Activated CD4-positive, alpha-beta memory T cell treated with anti-CD3 and anti-CD28 coated beads for 36 hours (primary cell): ENCODE data around the gene IPO7. TPM values are rescaled to one million over a fixed set of nuclear protein-coding genes. Genes with fewer than 3 reads are reported as not detected.
"Not testable (repeated sequence)": the region's sequence is repeated elsewhere in the genome, so short reads cannot be mapped to it uniquely, and the experiment has no call there.

ENCODE experiments used
- CTCF ChIA-PET: fragments of 350-600 bp; sonication (Branson Sonifier 250); formaldehyde crosslinking; loops from one replicate; lab custom pipeline; 2021; ENCODE audit warnings: antibody characterized with exemption, inconsistent platforms; lab: Charles Lee
- POLR2A ChIA-PET: fragments of 350-600 bp; sonication (Branson Sonifier 250); formaldehyde crosslinking; loops from one replicate; lab custom pipeline; 2021; ENCODE audit warnings: antibody characterized with exemption; lab: Charles Lee
- DNase-seq: peaks from one replicate; pipeline ENCODE4 v3.0.0-alpha.2; 2020
- H3K27ac Mint-ChIP-seq: one replicate; pipeline ENCODE4 v1.8.0; 2021; ENCODE audit warnings: mixed read lengths
- H3K27me3 Mint-ChIP-seq: one replicate; pipeline ENCODE4 v1.8.0; 2021; ENCODE audit warnings: mixed read lengths
- H3K36me3 Mint-ChIP-seq: one replicate; pipeline ENCODE4 v1.8.0; 2021; ENCODE audit warnings: mixed read lengths
- H3K4me1 Mint-ChIP-seq: one replicate; pipeline ENCODE4 v1.8.0; 2021; ENCODE audit warnings: low read depth, mixed read lengths
- H3K4me3 Mint-ChIP-seq: one replicate; pipeline ENCODE4 v1.8.0; 2021; ENCODE audit warnings: mild to moderate bottlenecking, mixed read lengths
- H3K9me3 Mint-ChIP-seq: one replicate; pipeline ENCODE4 v1.8.0; 2021; ENCODE audit warnings: mixed read lengths
- intact Hi-C: fragments of 100-400 bp; cut with micrococcal nuclease; formaldehyde crosslinking; loops from one replicate; pipeline ENCODE4 v1.15.1; 2023
- total RNA-seq, 2 experiments: library from RNA; stranded (reverse); gene quantifications; one replicate each; pipeline ENCODE4 v1.2.3, GENCODE V29; 2021

IPO7 gene
- total RNA-seq, 2 experiments from 2014 or later: 161 to 172 TPM

DNA sequence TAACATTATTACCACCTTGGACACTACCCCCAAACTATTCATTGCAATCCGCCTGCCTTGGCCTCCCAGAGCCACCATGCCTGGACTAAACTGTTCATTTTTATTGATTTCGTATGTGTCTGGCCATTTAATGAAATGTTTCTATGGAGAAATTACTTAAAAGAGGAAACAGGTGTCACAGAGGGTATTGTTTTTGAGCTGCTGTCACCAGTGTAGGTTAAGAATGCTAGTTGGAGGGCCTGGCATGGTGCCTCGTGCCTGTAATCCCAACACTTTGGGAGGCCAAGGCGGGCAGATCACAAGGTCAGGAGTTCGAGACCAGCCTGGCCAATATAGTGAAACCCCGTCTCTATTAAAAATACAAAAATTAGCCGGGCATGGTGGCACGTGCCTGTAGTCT is 17.4 kb downstream of the IPO7 start:
- CTCF ChIA-PET: interaction anchor here (0.6 kb wide), 1 partner anchor 127 kb away, joined by 4 read pairs; no protein-coding TSS in a partner anchor
- H3K9me3 Mint-ChIP-seq: not testable (repeated sequence)
- peaks cover 27% of the 10 kb centered on the region for H3K4me1 Mint-ChIP-seq

DNA sequence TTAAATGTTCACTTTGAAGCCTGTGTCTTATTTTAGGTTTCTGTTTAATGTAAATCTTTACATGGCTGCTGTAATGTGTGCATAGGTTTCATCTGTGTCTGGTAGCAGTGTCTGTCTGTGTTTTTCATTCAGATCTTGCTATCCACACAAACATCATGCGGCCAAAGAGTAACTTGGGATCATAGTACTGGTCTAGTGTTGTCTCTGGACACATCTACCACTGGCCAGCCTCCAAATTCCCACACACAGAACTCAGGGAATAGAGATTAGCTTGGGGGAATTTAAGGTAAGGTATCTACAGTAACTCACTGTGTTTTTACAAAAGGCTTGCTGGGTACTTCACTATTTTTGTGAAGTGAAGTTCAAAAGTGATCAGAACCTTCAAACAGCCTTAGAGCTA is 44.3 kb downstream of the IPO7 start:
- intact Hi-C loops: no loop called here
- ChIA-PET POLR2A (no interaction called here), CTCF (interaction anchor here (0.6 kb wide), 1 partner anchor 68 kb away, joined by 3 read pairs; no protein-coding TSS in a partner anchor)
- H3K27ac Mint-ChIP-seq: no peak overlapping the region
- no peaks in the 10 kb centered on the region for H3K4me1 Mint-ChIP-seq
- no peaks in the 10 kb centered on the region for H3K27me3 Mint-ChIP-seq
- DNase-seq: no peak
- no peaks in the 10 kb centered on the region for H3K9me3 Mint-ChIP-seq
- H3K36me3 Mint-ChIP-seq: peaks cover 50% of the 10 kb centered on the region
- no peak overlapping the region for H3K4me3 Mint-ChIP-seq

More for the DNA sequence above, 17.4 kb downstream of the IPO7 start:
- H3K36me3 Mint-ChIP-seq: peaks cover 22% of the 10 kb centered on the region
- H3K4me3 Mint-ChIP-seq, POLR2A ChIA-PET, intact Hi-C loops, H3K27ac Mint-ChIP-seq, DNase-seq, H3K27me3 Mint-ChIP-seq: not testable (repeated sequence)

DNA sequence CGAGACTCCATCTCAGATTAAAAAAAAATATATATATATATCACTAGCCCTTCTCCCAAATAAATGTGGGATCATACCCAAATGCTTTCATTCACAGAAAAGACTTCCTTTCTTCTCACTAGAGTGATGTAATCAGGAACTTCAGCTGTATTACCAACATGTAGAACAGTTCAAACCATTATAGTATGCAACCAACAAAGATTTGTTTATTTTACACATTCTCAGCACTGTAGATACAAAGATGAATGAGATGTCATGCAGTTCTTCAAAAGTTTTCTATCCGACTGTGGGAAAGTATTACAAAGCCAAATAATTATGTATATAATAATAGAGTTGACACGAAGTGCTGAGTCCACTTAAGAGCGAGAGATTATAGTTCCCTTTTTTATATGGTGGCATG is 54.2 kb downstream of the IPO7 start:
- intact Hi-C loops: no loop called here

DNA sequence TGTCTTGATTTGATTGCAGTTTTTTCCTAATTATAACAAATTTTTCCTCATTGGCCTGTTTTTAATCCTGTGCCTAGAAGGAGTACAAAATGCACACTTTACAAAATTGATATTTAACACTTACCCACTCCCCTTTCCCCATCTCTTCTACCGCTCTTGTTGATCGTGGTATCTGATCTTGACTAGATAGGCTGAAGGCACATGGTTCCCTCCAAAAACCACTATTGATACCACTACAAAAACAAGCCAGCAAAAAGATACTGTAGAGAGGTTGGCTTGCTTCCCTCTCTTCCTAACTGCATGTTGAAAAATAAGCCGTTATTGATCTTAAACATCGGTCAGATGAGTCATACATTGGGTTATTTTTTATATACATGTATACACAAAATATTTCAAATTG is 61.8 kb downstream of the IPO7 start:
- ChIA-PET CTCF (no interaction called here), POLR2A (no interaction called here)
- Mint-ChIP-seq H3K27ac (no peak overlapping the region), H3K9me3 (peaks cover 5% of the 10 kb centered on the region), H3K27me3 (no peaks in the 10 kb centered on the region), H3K4me3 (no peak overlapping the region), H3K4me1 (peaks cover 3% of the 10 kb centered on the region), H3K36me3 (peaks cover 36% of the 10 kb centered on the region)
- intact Hi-C loops: no loop called here
- no peak for DNase-seq

More for the DNA sequence above, 54.2 kb downstream of the IPO7 start:
- Mint-ChIP-seq H3K27me3 (no peaks in the 10 kb centered on the region), H3K4me1 (no peaks in the 10 kb centered on the region), H3K9me3 (no peaks in the 10 kb centered on the region), H3K36me3 (peaks cover 53% of the 10 kb centered on the region), H3K4me3 (no peak overlapping the region), H3K27ac (no peak overlapping the region)
- CTCF ChIA-PET: interaction anchor here (2.8 kb wide), 1 partner anchor 68 kb away, joined by 12 read pairs; no protein-coding TSS in a partner anchor
- POLR2A ChIA-PET: interaction anchor here (0.6 kb wide), 1 partner anchor 44 kb away, joined by 3 read pairs; no protein-coding TSS in a partner anchor
- no peak for DNase-seq

DNA sequence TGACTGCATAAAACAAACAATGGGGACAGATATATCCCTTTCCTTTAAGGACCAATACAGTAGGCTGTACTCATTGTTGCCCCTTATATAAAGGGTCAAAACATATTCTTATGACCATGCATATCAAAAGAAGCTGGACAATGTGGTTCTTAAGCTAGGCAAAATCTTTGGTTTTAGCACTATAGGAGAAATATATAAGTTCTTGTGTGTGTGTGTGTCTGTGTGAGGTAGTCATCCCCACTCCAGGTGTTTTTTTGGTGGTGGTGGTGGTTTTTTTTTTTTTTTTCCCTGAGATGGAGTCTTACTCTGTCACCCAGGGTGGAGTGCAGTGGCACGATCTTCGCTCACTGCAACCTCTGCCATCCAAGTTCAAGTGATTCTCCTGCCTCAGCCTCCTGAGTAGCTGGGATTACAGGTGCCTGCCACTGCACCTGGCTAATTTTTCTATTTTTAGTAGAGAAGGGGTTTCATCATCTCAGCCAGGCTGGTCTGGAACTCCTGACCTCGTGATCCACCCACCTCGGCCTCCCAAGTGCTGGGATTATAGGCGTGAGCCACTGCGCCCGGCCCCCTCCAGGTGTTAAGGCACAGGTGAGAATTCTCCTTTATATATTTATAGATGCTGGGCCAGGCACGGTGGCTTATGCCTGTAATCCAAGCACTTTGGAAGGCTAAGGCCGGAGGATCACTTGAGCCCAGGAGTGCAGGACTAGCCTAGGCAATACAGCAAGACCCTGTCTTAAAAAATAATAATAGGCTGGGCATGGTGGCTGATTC is 64.3 kb downstream of the IPO7 start:
- no peak overlapping the region for H3K4me3 Mint-ChIP-seq
- CTCF ChIA-PET: interaction anchor here (0.7 to 2.0 kb wide), 2 partner anchors 41 to 58 kb away, joined by 3 to 6 read pairs; no protein-coding TSS in a partner anchor
- intact Hi-C loops: no loop called here
- peaks cover 17% of the 10 kb centered on the region for H3K9me3 Mint-ChIP-seq
- DNase-seq: no peak
- H3K36me3 Mint-ChIP-seq: peaks cover 22% of the 10 kb centered on the region
- peaks cover 3% of the 10 kb centered on the region for H3K4me1 Mint-ChIP-seq
- H3K27ac Mint-ChIP-seq: no peak overlapping the region
- POLR2A ChIA-PET: no interaction called here
- H3K27me3 Mint-ChIP-seq: no peaks in the 10 kb centered on the region

DNA sequence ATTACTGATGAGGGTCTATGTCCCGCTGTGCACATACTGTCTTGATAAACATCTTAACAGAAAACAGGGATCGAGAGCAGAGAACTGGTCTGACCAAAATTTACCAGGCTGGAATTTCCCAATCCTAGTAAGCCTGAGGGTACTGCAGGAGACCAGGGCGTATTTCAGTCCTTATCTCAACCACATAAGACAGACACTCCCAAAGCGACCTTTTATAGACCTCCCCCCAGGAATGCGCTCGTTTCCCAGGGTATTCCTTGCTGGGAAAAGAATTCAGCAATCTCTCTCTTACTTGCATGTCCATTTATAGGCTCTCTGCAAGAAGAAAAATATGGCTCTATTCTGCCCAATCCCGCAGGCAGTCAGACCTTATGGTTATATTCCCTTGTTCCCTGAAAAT is 67.6 kb downstream of the IPO7 start:
- H3K4me1 Mint-ChIP-seq, H3K27ac Mint-ChIP-seq, H3K36me3 Mint-ChIP-seq, CTCF ChIA-PET, intact Hi-C loops, H3K4me3 Mint-ChIP-seq, POLR2A ChIA-PET, H3K27me3 Mint-ChIP-seq, DNase-seq: not testable (repeated sequence)
- H3K9me3 Mint-ChIP-seq: peaks cover 17% of the 10 kb centered on the region

DNA sequence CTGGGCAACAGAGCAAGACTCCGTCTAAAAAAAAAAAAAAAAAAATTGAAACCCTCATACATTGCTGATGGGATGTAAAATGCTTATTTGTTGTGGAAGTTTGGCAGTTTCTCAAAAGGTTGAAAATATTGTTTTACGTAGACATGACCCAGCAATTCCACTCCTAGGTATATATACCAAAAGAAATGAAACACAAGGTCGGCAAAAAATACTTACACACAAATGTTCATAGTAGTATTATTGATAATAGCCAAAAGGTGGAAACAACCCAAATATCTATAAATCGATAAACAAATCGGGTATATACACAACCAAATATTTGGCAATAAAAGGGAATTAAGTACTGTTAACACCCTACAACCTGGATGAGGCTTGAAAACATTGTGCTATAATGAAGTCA is 71.3 kb downstream of the IPO7 start:
- intact Hi-C loops: no loop called here
- Mint-ChIP-seq H3K4me1 (peaks cover 5% of the 10 kb centered on the region), H3K9me3 (peaks cover 15% of the 10 kb centered on the region), H3K27ac (no peak overlapping the region), H3K36me3 (peaks cover 6% of the 10 kb centered on the region), H3K27me3 (no peaks in the 10 kb centered on the region), H3K4me3 (no peak overlapping the region)
- ChIA-PET POLR2A (no interaction called here), CTCF (no interaction called here)
- no peak for DNase-seq

DNA sequence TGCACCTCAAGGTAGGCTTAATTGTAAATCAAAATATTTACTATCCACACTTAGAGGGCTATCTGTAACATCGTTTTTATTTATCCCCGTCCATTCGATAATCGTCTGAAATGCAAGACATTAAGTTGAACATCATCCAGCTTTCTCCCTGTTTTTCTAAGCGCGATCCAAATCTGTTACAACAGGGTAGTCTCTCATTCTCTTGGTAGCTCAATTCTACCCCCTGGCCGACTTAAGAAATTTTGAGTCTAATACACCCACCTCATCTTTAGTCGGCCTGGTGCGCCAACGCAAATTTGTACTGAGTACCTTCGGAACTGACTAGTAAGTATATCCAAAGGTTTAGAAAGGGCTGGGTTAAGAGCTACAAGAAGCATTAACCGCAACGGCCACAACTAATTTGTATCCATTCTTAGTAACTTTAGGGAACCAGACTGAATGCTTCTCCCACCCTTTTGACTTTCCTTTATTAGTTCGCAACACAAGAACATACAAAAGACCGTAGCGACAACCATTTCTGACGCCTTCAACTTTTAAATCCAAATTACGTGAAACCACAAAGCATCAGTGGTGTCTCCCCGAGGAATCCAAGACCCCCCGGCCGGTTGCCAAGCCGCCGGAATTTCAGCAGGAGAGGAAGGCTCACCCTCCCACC is 75.3 kb downstream of the IPO7 start:
- Mint-ChIP-seq H3K27ac (peak overlapping the region; percentile 99), H3K36me3 (peaks cover 8% of the 10 kb centered on the region), H3K9me3 (no peaks in the 10 kb centered on the region), H3K4me1 (peaks cover 21% of the 10 kb centered on the region), H3K27me3 (no peaks in the 10 kb centered on the region), H3K4me3 (peak overlapping the region; percentile 95)
- DNase-seq: peak; percentile 53
- POLR2A ChIA-PET: interaction anchor here (0.7 to 2.9 kb wide), 19 partner anchors 15 to 843 kb away, joined by 3 to 31 read pairs (median 5); partner anchors contain the start of genes DENND5A, IPO7, RPL27A and TMEM41B
- CTCF ChIA-PET: interaction anchor here (1.0 to 4.0 kb wide), 6 partner anchors 47 to 301 kb away, joined by 4 to 19 read pairs (median 4); partner anchors contain the start of gene IPO7
- intact Hi-C loops: loop anchor here (1.0 to 5.0 kb wide), 17 partner anchors 75 to 1399 kb away; partner anchors contain the start of genes ADM, AKIP1, AMPD3 and EIF4G2

DNA sequence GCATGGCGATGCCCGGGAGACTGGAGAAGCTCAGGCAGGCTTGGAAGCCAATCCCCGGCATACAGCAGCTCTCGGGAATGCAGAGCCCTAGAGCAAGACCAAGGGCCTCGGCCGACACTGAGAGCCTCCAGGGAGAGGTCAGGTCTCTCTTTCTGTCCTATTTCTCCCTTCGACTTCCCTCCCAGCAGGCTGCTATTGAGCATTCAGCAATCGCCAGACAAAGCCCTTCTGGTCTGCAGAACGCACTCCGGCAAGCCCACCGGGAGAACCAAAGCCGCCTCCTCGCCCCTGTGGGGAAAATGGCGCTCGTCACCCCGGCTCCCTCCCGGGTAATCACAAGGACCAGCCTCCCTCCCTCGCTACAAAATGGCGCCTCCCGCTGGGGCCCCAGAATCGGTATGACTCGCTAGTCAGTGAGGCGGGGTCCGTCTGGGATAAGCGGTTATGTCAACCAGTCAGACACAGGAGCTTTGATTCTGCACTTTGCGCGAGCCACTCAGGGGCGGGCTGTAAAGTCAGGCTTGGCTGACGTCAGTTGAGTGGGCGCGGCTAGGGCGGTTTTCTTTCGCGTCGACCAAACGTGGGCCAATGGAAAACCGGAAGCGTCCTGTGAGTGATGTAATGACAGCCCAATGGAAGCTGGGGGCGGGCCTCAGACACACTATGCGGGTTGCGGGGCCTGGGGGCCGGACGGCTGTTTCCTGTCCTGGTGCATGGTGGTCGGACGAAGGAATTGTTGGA is 76.0 kb downstream of the IPO7 start, which contains the start of gene ZNF143:
Gene ZNF143, plus strand, starts transcription at position 691 of the 741 bp plus-strand sequence. CDS start 10,297 bp downstream, outside the sequence.
- ChIA-PET POLR2A (interaction anchor here (0.6 to 2.9 kb wide), 27 partner anchors 9 to 999 kb away, joined by 3 to 31 read pairs (median 4); partner anchors contain the start of genes DENND5A, IPO7, RPL27A and TMEM41B), CTCF (interaction anchor here (1.1 to 4.0 kb wide), 6 partner anchors 46 to 302 kb away, joined by 4 to 19 read pairs (median 4); partner anchors contain the start of gene IPO7)
- Mint-ChIP-seq H3K27ac (peak within 1 kb of the TSS; percentile 99), H3K4me1 (peaks cover 21% of the 10 kb centered on the region), H3K4me3 (peak within 1 kb of the TSS; percentile 95), H3K27me3 (no peaks in the 10 kb centered on the region), H3K36me3 (peaks cover 8% of the 10 kb centered on the region), H3K9me3 (no peaks in the 10 kb centered on the region)
- DNase-seq: peak; percentile 100
- intact Hi-C loops: loop anchor here (1.0 to 5.0 kb wide), 17 partner anchors 76 to 1398 kb away; partner anchors contain the start of genes ADM, AKIP1, AMPD3 and EIF4G2

DNA sequence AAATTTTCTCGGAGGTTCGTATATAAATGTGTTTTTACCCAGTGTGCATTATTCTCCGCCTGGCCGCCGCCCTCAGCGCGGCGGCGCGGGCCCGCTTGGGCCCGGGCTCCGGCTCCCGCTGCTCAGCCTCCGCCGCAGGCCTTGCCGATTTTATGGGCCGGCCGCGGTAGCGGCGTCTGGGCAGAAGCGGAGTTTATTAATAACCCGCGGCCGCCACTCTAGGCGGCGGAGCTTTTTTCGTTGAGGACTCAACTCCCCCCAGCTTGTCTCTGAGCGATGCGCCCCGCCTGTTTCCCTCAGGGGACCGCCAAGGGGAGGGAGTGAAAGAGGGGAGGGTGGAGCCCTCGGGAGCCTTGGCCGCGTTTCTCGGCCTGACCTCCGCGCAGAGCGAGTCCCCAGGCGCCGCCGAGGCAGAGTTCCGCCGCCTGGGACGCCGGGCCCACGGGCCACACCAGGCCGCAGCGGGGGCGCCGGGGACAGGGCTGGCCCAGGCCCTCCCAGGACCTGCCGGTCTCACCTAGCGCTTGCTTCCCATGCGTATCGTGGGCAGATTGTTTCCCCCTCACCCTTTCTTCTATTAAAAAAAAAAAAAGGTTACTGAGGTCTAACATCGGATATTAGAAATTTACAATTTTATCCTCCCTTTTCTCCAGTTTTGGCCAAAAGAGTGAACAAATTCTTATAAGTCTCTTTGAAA is 76.8 kb downstream of the IPO7 start:
- DNase-seq: peak; percentile 83
- H3K4me1 Mint-ChIP-seq: peaks cover 21% of the 10 kb centered on the region
- intact Hi-C loops: loop anchor here (2.0 to 5.0 kb wide), 9 partner anchors 99 to 1398 kb away; partner anchors contain the start of genes ADM, AMPD3, EIF4G2 and NRIP3
- peak overlapping the region; percentile 99 for H3K27ac Mint-ChIP-seq
- CTCF ChIA-PET: interaction anchor here (0.7 to 4.0 kb wide), 5 partner anchors 45 to 287 kb away, joined by 3 to 19 read pairs (median 5); partner anchors contain the start of gene IPO7
- POLR2A ChIA-PET: interaction anchor here (0.6 to 2.9 kb wide), 26 partner anchors 8 to 998 kb away, joined by 3 to 31 read pairs (median 4); partner anchors contain the start of genes DENND5A, IPO7, RPL27A and TMEM41B
- peak overlapping the region; percentile 95 for H3K4me3 Mint-ChIP-seq
- no peaks in the 10 kb centered on the region for H3K27me3 Mint-ChIP-seq
- no peaks in the 10 kb centered on the region for H3K9me3 Mint-ChIP-seq
- H3K36me3 Mint-ChIP-seq: peaks cover 8% of the 10 kb centered on the region
